H1 (cell line): ENCODE results near the gene ENO4. TPM values are rescaled to one million over a fixed set of nuclear protein-coding genes. Genes with fewer than 3 reads are reported as not detected.

Experiments used
- BACH1 ChIP-seq: IDR thresholded peaks from 2 replicates; pipeline ENCODE4 v1.6.1; 2012; ENCODE audit warnings: low read length, improper control_type of control experiment
- JUN ChIP-seq: IDR thresholded peaks from 2 replicates; pipeline ENCODE4 v1.6.1; 2011; ENCODE audit warnings: low read depth, mild to moderate bottlenecking, improper control_type of control experiment, low read length
- KDM4A ChIP-seq: IDR thresholded peaks from one replicate; pipeline ENCODE4 v1.7.1; 2012; ENCODE audit warnings: low read depth, mild to moderate bottlenecking, moderate library complexity, low read length, inconsistent platforms; ENCODE audit not compliant: severe bottlenecking
- MAX ChIP-seq: IDR thresholded peaks from 2 replicates; pipeline ENCODE4 v1.6.1; 2012; ENCODE audit warnings: inconsistent platforms
- RAD21 ChIP-seq, 2 experiments: IDR thresholded peaks in 1 of 2; conservative IDR thresholded peaks in 1 of 2; 2 replicates each; pipeline ENCODE4 v1.6.1; 2011; ENCODE audit warnings: low read depth in 2 of 2, low read length in 2 of 2, improper control_type of control experiment in 1 of 2, inconsistent platforms in 1 of 2, mild to moderate bottlenecking in 1 of 2, moderate library complexity in 1 of 2
- RBBP5 ChIP-seq: IDR thresholded peaks from 2 replicates; pipeline ENCODE4 v1.7.1; 2012; ENCODE audit warnings: low read depth, mild to moderate bottlenecking, inconsistent platforms, low read length, moderate library complexity, borderline replicate concordance
- SIN3A ChIP-seq, 2 experiments: IDR thresholded peaks in 1 of 2; conservative IDR thresholded peaks in 1 of 2; 2 replicates each; pipeline ENCODE4 v1.6.1; 2011 to 2012; ENCODE audit warnings: low read length in 2 of 2, improper control_type of control experiment in 1 of 2, low read depth in 1 of 2, mild to moderate bottlenecking in 1 of 2
- SP1 ChIP-seq: IDR thresholded peaks from 2 replicates; pipeline ENCODE4 v1.6.1; 2011; ENCODE audit warnings: low read depth, low read length
- SRF ChIP-seq: IDR thresholded peaks from 2 replicates; pipeline ENCODE4 v1.6.1; 2011; ENCODE audit warnings: mild to moderate bottlenecking, low read depth, low read length, moderate library complexity
- TEAD4 ChIP-seq: IDR thresholded peaks from 2 replicates; pipeline ENCODE4 v1.6.1; 2012; ENCODE audit warnings: low read depth, low read length, inconsistent platforms, mixed read lengths
- polyA plus RNA-seq, 7 experiments: library from polyadenylated mRNA; depleted of rRNA in 3 of 7; stranded (reverse) in 5 of 7; unstranded in 2 of 7; fragments of >200 nt in 5 of 7; fragments of 200-250 nt in 2 of 7; gene quantifications; 1 replicate in 5 of 7; 2 replicates in 1 of 7; 4 replicates in 1 of 7; pipeline versions ENCODE4 v1.2.1 to v1.2.3, GENCODE V29; 2011 to 2013; ENCODE audit warnings: missing spikeins in 2 of 7, mixed read lengths in 2 of 7
- total RNA-seq: library from RNA; stranded (reverse); fragmentation: NEBNext Ultra II Directional; extraction: Animal tissue kit (Norgen Biotek cat#: 25700); gene quantifications from 2 replicates; pipeline ENCODE4 v1.2.1, GENCODE V29; 2021

Gene ENO4
- total and polyA plus RNA-seq, 2 of the 8 experiments (the other 6 are each of a cell fraction or from before 2014, with no cell fraction given) = 0.77 TPM; not detected in 1

- no peak for TF ChIP-seq JUN
- TF ChIP-seq SRF = 0 out of 2 replicates have a peak, but pooled peaks have one; percentile 19
- peak; percentile 35; the same call in 1 of the 2 replicates for TF ChIP-seq RBBP5
- no peak for TF ChIP-seq BACH1
- no peak for TF ChIP-seq RAD21 (IDR thresholded peaks at IDR 0.05 in 1 of 2, conservative IDR thresholded peaks at IDR 0.05 in 1 of 2; ENCODE audit: low read depth in 2 of 2, low read length in 2 of 2)
- TF ChIP-seq TEAD4 = no peak
- no peak for TF ChIP-seq KDM4A
- TF ChIP-seq MAX = 0 out of 2 replicates have a peak, but pooled peaks have one; percentile 38
- peak; percentile 91 to 92; a peak in 3 of 4 replicates for TF ChIP-seq SIN3A (conservative IDR thresholded peaks at IDR 0.05 in 1 of 2, IDR thresholded peaks at IDR 0.05 in 1 of 2; ENCODE audit: low read depth in 1 of 2, low read length in 2 of 2)
- peak; percentile 62 for TF ChIP-seq SP1
Observed at GRCh38 chr10:116833986-116834985, 15.0 kb upstream of the ENO4 start (continued).
